ENCODE measurements around the gene ALX4. TPM values are rescaled to one million over a fixed set of nuclear protein-coding genes. Genes with fewer than 3 reads are reported as not detected.
A peak's percentile ranks its signal among the peaks of the same experiment; 100 is the strongest.

Gene ALX4
- total and polyA plus RNA-seq, 9 of the 15 experiments (the other 6 are each of a cell fraction or from before 2014, with no cell fraction given), result 0.07 to 1.2 (median 0.33) TPM

DNA sequence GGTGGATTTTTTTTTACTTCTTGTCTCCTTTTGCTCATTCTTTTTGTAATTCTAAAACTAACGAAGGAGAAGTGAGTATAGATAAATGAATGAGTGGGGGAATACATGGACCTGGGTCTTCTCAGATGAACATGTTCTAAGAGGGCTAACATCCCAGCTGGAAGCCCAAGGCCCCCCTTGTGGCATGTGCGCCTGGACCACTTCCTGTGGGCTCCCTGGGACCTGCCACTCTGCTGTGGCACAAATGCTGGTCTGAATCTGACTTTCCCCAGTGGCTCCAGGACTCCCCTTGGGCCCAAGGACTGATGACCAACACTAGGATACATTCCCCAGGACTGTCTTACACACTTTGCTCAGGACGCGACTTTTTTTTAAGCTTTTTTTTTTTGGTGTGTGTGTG is 32.7 kb upstream of the ALX4 start (continued):
- TF ChIP-seq, protein P1, sequence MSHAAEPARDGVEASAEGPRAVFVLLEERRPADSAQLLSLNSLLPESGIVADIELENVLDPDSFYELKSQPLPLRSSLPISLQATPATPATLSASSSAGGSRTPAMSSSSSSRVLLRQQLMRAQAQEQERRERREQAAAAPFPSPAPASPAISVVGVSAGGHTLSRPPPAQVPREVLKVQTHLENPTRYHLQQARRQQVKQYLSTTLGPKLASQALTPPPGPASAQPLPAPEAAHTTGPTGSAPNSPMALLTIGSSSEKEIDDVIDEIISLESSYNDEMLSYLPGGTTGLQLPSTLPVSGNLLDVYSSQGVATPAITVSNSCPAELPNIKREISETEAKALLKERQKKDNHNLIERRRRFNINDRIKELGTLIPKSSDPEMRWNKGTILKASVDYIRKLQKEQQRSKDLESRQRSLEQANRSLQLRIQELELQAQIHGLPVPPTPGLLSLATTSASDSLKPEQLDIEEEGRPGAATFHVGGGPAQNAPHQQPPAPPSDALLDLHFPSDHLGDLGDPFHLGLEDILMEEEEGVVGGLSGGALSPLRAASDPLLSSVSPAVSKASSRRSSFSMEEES (CRISPR knock-in tag; IDR thresholded peaks at IDR 0.05), result no peak

DNA sequence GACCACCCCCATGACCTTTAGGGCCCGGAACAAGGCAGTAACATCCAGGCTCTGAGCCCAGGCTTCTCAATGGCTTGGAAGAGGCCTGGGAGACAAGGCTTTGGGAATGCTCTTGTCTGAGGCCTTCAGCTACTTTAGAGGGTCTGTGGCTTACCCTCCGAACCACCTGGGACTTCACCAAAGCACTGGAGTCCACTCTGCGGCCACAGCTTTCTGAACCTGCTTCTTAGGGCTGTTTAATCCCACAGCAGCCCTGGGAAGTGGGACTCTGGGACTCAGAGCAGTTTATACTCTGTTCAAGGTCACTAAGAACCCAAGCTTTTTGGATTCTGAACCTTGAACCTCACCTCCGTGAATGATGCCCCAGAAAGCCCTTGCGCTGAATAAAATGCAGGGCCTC is 30.7 kb upstream of the ALX4 start:
- intact Hi-C loops (cut with micrococcal nuclease) (no loop called here), in situ Hi-C loops (cut with MboI) (no loop called here)
- no TSS peak for BruUV-seq (replicated peaks)
- POLR2A ChIA-PET, result interaction anchor here (1.5 to 2.5 kb wide), 2 partner anchors 10 to 11 kb away, joined by 4 to 6 read pairs; no protein-coding TSS in a partner anchor
- Histone ChIP-seq H3K27ac (ENCODE audit: extremely low read depth, low read depth, low read length) (no peak overlapping the region), H3K4me1 (replicated peaks in 1 of 2; ENCODE audit: control insufficient read depth in 2 of 2, insufficient read depth in 2 of 2, low read length in 2 of 2) (peaks cover 13 to 21% of the 10 kb centered on the region in 2 experiments), H2AFZ (ENCODE audit: low read depth, low read length) (no peak overlapping the region), H3K9me3 (replicated peaks; ENCODE audit: control insufficient read depth, insufficient read depth, low read depth, low read length) (no peaks in the 10 kb centered on the region), H3K4me3 (no peak overlapping the region), H3K79me2 (ENCODE audit: control insufficient read depth, insufficient read depth, low read length) (no peaks in the 10 kb centered on the region), H4K20me1 (replicated peaks; ENCODE audit: control insufficient read depth, insufficient read depth, low read length) (no peaks in the 10 kb centered on the region), H3K27me3 (ENCODE audit: control insufficient read depth in 2 of 2, insufficient read depth in 2 of 2, low read length in 2 of 2) (no peaks in the 10 kb centered on the region), H3K9ac (ENCODE audit: insufficient read depth in 1 of 2, low read depth in 2 of 2, low read length in 2 of 2) (0 out of 4 replicates have a peak overlapping the region, but pooled peaks of 1 of the 2 experiments have one; percentile 17), H3K9me1 (ENCODE audit: control insufficient read depth, insufficient read depth, low read length) (no peaks in the 10 kb centered on the region), H3K4me2 (ENCODE audit: insufficient read depth, low read length) (no peak overlapping the region), H3K36me3 (ENCODE audit: control insufficient read depth, insufficient read depth, low read length) (no peaks in the 10 kb centered on the region)
- no peak for TF ChIP-seq HDAC1 (IDR thresholded peaks at IDR 0.05)
- TF ChIP-seq NR3C1 (CRISPR knock-in tag; IDR thresholded peaks at IDR 0.05), result no peak
- TF ChIP-seq L3MBTL2 (IDR thresholded peaks at IDR 0.05), result no peak
- no peak for TF ChIP-seq MED1 (CRISPR knock-in tag; IDR thresholded peaks at IDR 0.05; ENCODE audit: borderline replicate concordance)
- TF ChIP-seq, protein P2, sequence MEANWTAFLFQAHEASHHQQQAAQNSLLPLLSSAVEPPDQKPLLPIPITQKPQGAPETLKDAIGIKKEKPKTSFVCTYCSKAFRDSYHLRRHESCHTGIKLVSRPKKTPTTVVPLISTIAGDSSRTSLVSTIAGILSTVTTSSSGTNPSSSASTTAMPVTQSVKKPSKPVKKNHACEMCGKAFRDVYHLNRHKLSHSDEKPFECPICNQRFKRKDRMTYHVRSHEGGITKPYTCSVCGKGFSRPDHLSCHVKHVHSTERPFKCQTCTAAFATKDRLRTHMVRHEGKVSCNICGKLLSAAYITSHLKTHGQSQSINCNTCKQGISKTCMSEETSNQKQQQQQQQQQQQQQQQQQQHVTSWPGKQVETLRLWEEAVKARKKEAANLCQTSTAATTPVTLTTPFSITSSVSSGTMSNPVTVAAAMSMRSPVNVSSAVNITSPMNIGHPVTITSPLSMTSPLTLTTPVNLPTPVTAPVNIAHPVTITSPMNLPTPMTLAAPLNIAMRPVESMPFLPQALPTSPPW (CRISPR knock-in tag; IDR thresholded peaks at IDR 0.05), result no peak
- no peak for TF ChIP-seq ZNF232 (CRISPR knock-in tag; IDR thresholded peaks at IDR 0.05)
- TF ChIP-seq, protein P3, sequence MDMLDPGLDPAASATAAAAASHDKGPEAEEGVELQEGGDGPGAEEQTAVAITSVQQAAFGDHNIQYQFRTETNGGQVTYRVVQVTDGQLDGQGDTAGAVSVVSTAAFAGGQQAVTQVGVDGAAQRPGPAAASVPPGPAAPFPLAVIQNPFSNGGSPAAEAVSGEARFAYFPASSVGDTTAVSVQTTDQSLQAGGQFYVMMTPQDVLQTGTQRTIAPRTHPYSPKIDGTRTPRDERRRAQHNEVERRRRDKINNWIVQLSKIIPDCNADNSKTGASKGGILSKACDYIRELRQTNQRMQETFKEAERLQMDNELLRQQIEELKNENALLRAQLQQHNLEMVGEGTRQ (CRISPR knock-in tag; IDR thresholded peaks at IDR 0.05), result no peak
- no peak for TF ChIP-seq ZNF24 (IDR thresholded peaks at IDR 0.05)
- no peak for TF ChIP-seq ZNF764 (CRISPR knock-in tag; IDR thresholded peaks at IDR 0.05; ENCODE audit: low read depth)
- TF ChIP-seq ZNF239 (CRISPR knock-in tag; IDR thresholded peaks at IDR 0.05), result no peak
- TF ChIP-seq, protein P4, sequence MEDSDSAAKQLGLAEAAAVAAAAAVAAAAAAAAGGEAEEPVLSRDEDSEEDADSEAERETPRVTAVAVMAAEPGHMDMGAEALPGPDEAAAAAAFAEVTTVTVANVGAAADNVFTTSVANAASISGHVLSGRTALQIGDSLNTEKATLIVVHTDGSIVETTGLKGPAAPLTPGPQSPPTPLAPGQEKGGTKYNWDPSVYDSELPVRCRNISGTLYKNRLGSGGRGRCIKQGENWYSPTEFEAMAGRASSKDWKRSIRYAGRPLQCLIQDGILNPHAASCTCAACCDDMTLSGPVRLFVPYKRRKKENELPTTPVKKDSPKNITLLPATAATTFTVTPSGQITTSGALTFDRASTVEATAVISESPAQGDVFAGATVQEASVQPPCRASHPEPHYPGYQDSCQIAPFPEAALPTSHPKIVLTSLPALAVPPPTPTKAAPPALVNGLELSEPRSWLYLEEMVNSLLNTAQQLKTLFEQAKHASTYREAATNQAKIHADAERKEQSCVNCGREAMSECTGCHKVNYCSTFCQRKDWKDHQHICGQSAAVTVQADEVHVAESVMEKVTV (CRISPR knock-in tag; IDR thresholded peaks at IDR 0.05), result no peak
- no peak for TF ChIP-seq TEAD2 (tag; IDR thresholded peaks at IDR 0.05)
- TF ChIP-seq RCOR1 (IDR thresholded peaks at IDR 0.05; ENCODE audit: borderline replicate concordance in 1 of 2, low read depth in 2 of 2, low read length in 2 of 2), result no peak
- TF ChIP-seq SRF (CRISPR knock-in tag; IDR thresholded peaks at IDR 0.05), result no peak
- DNase-seq (ENCODE audit: extremely low read depth in 1 of 4, low spot score in 3 of 4) (no peak), ATAC-seq (no peak), FAIRE-seq (no peak)
- CTCF ChIA-PET (ENCODE audit: low intra/inter-chr PET ratio), result no interaction called here
- 87% methylated on average over 5 of the region's 5 CpGs for WGBS (ENCODE audit: insufficient coverage, low coverage, missing lambda C conversion rate)
